ENCODE data around the gene PARP11.

DNA sequence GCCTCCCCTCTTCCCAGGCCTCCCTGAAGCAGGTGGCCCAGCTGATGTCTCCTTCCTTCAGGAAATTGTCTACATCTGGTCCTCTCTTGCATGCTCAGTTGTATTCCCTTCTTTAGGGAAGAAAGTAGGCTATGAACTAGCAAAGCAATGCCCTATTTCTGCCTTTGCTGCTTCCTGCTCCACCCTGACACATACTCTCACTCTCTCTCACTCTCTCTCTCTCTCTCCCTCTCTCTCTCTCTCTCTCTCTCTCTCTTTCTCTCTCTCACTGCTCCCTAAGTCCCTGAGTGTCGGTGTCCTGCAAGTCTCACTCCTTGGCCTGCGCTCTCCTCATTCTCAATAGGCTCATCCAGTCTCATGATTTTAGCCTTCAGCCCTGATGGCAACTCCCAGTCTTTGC is 19.4 kb upstream of the PARP11 start:
- TF ChIP-seq POLR2A (IDR thresholded peaks at IDR 0.05): no peak
- TF ChIP-seq, protein P1, sequence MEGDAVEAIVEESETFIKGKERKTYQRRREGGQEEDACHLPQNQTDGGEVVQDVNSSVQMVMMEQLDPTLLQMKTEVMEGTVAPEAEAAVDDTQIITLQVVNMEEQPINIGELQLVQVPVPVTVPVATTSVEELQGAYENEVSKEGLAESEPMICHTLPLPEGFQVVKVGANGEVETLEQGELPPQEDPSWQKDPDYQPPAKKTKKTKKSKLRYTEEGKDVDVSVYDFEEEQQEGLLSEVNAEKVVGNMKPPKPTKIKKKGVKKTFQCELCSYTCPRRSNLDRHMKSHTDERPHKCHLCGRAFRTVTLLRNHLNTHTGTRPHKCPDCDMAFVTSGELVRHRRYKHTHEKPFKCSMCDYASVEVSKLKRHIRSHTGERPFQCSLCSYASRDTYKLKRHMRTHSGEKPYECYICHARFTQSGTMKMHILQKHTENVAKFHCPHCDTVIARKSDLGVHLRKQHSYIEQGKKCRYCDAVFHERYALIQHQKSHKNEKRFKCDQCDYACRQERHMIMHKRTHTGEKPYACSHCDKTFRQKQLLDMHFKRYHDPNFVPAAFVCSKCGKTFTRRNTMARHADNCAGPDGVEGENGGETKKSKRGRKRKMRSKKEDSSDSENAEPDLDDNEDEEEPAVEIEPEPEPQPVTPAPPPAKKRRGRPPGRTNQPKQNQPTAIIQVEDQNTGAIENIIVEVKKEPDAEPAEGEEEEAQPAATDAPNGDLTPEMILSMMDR (IDR thresholded peaks at IDR 0.05): no peak

Measured in uterus (tissue), 2 donors.